GM19324 (cell line): ENCODE measurements around the gene DYNC2H1.

Experiments used
- ATAC-seq: cut with Tn5 transposase; IDR thresholded peaks from one replicate; pipeline ENCODE4 v1.9.1; 2021; ENCODE audit warnings: mild to moderate bottlenecking, moderate library complexity; ENCODE audit not compliant: unreplicated experiment, low FRiP score

Gene DYNC2H1

DNA sequence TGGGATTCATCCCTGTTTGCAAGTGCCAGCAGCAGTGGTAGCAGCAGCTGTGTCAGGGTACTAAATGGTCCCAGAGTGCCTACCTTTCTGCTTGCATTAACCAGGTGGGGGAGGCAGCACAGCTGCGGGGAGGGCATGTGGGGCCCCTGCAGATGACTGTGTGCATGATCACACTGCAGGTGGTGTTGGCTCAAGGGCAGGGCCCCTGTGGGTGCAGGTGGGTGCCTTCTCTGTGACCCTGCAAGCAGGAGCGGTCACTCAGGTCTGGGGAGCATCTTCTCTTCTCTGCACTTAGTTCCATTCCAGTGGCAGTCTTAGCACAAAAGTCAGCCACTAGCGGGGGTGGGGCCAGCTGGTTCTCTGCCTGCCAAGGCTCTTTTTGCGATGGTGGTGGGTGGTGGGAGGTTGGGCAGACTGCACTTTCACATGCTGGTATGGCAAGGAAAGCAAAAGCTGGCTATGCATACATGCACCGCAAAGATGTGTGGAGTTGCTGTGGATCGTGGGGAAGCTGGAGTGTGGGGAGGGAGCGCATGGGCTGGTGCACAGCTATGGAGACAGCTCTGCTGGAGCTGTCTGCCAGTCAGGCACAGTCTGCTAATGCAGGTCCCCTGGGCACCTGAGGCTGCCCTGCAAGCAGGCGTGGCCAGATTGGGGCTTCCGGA lies 157.1 kb downstream of the DYNC2H1 start:
- no peak for ATAC-seq

GRCh38 chr11:103272876-103273275 lies 163.7 kb downstream of the DYNC2H1 start:
- no peak for ATAC-seq

- no peak for ATAC-seq
These were observed 164.8 kb downstream of the DYNC2H1 start for GRCh38 chr11:103274025-103274424.

GRCh38 chr11:103279821-103280220 lies 170.6 kb downstream of the DYNC2H1 start:
- no peak for ATAC-seq

DNA sequence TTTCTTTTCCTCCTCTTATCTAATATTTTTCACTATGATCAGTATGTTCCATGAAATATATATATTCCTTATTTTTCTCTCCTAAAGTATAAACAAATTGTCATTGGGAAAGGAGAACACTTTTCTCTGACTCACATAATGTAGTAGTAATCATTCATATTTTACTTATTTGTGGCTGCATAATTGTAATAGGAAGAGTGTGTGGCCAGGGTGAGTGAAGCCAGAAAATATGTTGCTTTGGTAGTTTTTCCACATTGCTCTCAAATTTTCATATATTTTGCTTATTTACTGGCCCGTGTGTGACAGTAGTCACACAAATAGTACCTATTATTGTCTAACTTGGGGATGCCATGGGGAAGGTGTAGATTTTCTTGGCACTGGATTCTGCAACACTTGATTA lies 172.1 kb downstream of the DYNC2H1 start:
- ATAC-seq = no peak

- ATAC-seq = no peak
These were observed 175.0 kb downstream of the DYNC2H1 start for GRCh38 chr11:103284260-103284659.

DNA sequence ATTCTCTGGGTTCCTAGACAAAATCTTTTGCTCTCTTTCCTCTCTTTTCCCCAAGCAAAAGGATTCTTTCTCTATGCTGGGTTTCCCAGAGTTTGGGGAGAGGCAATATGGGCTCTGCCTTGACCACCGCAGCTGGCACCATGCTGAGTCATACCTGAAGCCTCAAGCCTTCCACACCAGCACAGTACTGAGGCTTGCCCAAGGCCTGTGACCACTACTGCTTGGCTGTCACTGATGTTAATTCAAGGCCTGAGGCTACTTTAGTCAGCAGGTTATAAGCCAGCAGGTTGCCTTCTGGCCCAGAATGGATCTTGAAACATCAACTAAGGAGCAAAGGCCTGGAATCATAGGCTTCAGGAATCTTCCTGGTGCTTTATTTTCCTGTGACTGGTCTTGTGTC lies 185.3 kb downstream of the DYNC2H1 start:
- no peak for ATAC-seq

GRCh38 chr11:103295704-103296103 lies 186.5 kb downstream of the DYNC2H1 start:
- no peak for ATAC-seq

- no peak for ATAC-seq
These were observed 188.7 kb downstream of the DYNC2H1 start for GRCh38 chr11:103297900-103298299.

GRCh38 chr11:103315248-103315647 lies 206.0 kb downstream of the DYNC2H1 start:
- ATAC-seq = no peak

DNA sequence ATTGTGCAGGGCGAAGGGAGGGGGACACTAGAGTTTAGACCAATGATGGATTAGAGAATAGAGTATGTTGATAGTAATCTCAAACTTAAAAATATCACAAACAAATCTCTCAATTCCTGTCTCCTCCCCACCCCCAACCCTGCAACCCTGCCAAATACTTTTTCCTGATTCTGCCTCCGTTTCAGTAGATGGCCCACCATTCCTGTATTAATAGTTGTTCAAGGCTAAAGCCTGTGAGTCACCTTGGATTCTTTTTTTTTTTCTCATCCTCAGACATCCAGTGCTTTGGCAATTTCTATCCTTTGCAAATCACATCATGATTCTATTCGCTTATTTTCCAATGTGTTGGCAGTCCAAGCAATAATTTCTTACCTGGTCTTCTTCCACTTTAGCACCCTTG lies 207.9 kb downstream of the DYNC2H1 start:
- ATAC-seq = no peak

DNA sequence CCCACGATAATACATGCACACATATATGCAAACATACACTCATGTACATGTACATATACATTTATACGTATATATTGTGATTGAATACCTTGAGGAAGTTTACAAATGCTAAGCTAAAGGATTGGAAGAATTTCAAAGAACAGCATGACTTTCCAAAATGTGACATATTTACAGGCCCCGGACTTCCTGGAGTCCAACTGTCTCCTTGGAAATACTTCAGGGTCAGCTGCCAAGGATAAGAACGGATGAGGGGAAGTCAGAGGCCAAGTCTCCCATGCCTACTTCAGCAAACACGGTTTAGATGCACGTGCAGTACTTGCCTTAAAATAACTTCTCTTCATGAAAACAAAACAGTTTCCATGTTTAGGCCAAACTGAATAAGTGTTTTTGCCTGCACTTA lies 213.6 kb downstream of the DYNC2H1 start:
- no peak for ATAC-seq

GRCh38 chr11:103325686-103326069 lies 216.5 kb downstream of the DYNC2H1 start:
- ATAC-seq = no peak

DNA sequence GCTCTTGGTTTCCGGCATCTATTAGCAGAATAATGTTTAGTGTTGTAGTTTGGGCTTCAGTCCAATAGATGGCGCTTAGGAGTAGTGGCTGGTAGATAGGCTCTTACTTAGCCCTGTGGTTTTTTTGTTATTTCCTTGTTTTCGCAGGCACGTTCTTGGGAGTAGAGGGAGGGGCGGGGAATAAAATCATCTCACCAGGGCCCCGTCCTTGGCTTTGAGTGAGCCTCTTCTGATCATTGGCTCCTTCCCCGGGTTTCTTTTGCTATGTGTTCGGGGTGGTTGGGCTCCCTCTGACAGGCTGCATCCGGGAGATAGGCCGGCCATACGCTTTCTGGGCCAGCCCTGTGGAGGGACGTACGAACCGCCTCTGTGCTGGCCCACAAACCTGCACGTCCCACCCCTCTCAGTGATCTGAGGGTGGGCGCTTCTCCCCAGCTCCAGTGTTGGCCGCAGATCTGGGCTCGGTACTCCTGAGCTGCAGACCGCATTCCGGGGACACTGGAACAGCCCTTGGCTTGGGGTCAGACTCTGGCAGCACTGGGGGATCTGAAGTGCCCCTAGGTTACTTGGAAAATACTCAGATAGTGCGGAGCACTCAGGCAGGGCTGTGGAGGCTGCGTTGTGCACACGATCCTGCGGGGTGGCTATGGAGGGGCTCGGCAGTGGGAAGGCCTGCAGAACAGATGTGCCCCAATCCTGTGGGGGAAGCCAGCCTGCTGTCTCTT lies 217.0 kb downstream of the DYNC2H1 start:
- peak; percentile 83 for ATAC-seq

DNA sequence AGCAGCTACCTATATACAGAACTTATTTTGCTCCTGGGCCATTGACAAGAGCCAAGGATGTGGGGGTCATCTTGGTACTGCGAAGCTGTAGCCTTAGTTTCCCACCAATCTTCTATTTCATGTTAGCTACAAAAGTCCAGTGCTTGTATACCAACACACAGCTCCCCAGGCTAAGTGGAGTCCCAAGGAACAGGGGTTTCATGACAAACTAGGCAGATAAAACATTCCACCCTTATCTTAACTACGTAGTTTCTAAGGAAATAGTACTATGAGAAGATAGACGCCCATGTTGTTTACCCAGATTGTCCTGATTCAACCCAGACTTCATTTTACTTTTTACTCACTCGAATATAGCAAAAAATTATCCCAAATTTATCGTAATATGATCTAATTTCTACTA lies 218.5 kb downstream of the DYNC2H1 start:
- ATAC-seq = no peak

DNA sequence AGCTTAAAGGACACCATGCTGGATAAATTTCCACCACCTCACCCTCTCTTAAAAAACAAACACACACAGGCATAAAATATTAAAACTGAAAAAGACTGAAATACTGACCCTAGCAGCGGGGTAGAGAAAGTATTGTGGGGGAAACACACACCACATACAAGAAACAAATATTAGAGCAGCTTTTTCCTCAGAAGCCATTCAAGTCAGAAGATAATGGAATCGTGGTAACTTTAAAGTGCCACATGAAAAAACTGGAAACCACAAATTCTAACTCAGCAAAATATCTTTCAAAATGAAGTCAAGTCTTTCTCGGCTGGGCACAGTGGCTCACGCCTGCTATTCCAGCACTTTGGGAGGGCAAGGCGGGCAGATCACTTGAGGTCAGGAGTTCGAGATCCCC lies 223.2 kb downstream of the DYNC2H1 start:
- ATAC-seq = no peak

- ATAC-seq = no peak
These were observed 229.6 kb downstream of the DYNC2H1 start for GRCh38 chr11:103338621-103339484.

GRCh38 chr11:103339485-103339857 lies 230.2 kb downstream of the DYNC2H1 start:
- no peak for ATAC-seq

DNA sequence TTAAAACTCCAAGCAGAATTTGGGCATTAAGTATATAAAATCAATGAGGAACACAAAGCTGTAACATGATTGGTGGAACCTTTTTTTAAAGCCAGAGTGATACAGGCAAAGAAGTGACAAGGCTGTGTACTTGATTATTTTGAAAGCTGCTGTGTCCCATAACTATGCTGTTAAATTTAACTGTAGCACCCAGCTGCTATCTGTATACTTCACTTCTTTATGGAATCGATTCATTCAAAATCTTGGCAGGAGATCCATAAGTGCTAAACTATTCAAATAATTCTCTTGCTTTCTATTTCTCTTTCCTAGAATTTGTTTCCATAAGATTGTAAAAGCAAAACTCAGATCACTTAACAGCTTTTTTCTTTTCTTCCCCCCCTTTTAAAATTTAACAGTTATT lies 231.7 kb downstream of the DYNC2H1 start:
- no peak for ATAC-seq

- ATAC-seq = no peak
These were observed 235.7 kb downstream of the DYNC2H1 start for GRCh38 chr11:103344886-103345285.

GRCh38 chr11:103349595-103349994 lies 240.4 kb downstream of the DYNC2H1 start:
- ATAC-seq = no peak
